Stimulated activated CD4-positive, alpha-beta T cell treated with anti-CD3 and anti-CD28 coated beads, Interleukin-12 subunit alpha, Interleukin-12 subunit beta, amount 100 ng/mL, for 48 hours (primary cell): ENCODE results near the gene OAF.

Source experiments
- DNase-seq, 3 donors: peaks; one replicate each; pipeline ENCODE4 v3.0.0-alpha.2; 2020; ENCODE audit warnings: low read depth in 2 of 3, low spot score in 1 of 3

The OAF gene

DNA sequence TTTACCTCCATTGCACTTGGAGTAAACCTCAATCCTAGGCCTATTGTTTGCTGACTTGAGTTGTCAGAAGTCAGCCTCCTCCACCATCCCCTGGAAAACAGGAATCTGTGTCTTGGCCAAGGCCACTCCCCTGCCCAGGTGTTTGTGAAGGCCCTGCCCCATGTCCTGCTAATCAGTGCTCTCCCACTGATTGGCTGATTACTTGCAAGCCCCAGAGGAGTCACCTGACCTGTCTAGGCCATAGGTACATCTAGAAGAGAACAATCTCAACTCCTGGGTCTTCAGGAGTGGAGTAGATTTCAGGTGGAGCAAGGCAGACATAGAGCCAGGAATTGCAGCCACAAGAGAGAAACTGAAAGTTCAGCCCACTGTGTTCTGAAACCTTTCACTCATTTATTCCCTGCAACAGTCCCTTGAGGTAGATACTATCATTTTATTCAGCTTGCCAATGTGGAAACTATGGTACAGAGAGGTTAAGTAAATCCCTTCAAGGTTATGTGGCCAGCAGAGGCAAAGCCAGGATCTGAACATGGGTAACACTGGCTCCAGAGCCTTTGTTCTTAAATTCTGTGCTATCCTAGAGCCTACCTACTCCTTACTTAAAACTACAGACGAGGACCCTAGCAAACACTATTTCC is 10.4 kb downstream of the OAF start:
- no peak for DNase-seq

DNA sequence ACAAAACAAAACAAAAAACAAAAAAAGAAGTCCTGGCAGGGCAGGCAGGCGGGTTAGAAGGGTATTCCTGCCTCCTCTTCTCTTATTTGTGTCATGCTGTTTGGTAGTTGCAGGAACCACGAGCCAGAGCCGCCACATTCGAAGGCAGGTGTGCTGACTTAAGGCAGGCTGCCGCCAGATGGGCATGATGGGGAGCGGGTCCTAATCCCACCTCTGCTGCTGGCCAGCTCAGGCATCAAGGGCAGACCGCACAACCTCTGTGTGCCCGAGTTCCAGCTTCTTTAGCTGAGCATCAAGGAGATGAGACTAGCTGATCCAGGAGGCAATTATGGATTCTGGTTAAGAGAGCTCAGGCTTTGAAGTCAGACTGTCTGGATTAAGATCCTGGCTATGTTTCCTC is 12.1 kb downstream of the OAF start:
- no peak for DNase-seq

DNA sequence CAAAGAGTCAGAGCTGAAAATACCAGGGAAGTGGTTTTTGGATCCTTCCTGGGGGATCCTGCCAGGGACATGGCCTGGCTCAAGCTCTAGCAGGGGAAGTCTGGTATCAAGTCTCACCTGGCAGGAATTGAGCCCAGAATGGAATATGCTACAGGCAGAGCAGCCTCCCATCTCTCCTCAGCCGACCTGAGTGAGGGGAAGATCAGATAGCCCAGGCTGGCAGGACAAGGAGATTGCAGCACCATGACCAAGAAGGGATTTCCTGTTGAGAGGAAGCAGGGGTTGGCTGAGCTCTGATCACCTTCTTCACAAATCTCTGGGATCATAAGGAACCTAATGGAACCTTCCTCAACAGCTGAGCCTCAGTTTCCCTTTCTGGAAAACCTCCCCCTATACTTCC is 13.0 kb downstream of the OAF start:
- no peak for DNase-seq

GRCh38 chr11:120224361-120224760 is 13.5 kb downstream of the OAF start:
- no peak for DNase-seq

DNA sequence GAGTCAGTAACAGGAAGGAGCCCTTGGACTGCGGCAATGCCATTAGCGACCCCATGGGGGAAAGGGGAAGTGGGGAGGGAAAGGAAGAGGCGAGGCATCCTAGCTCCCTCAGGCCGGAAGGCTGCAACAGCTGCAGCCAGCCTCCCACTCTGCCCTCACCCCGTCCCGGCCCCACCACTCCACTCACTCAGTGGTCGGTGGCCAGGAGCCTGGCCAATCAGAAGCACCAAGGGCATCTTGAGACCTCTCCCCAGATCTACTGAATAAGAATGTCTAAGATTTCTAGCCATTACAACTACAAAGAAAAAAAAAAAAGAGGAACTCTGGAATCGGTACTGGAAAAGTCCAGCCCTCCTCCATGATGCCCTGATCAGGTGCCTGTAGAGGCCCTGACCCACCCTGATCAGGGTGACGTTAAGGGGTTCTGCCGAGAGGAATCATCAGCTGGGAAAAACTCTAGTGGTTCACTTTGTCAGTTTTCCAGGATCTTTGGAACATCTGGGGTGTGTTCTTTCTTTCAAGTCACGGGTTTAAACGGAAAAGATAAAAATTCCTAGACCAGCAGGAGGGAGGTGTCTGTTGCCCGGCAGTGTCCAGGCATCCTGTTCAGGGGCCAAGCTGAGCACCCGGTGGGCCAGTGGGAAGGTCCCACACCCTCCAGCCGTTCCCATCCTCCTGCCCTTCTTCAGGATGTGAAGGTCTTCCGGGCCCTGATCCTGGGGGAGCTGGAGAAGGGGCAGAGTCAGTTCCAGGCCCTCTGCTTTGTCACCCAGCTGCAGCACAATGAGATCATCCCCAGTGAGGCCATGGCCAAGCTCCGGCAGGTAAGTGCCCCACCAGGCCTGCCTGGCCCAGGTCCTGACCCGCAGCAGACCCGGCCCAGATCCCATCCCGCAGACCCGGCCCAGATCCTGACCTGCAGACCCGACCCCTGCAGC is 14.4 kb downstream of the OAF start:
- DNase-seq: no peak

DNA sequence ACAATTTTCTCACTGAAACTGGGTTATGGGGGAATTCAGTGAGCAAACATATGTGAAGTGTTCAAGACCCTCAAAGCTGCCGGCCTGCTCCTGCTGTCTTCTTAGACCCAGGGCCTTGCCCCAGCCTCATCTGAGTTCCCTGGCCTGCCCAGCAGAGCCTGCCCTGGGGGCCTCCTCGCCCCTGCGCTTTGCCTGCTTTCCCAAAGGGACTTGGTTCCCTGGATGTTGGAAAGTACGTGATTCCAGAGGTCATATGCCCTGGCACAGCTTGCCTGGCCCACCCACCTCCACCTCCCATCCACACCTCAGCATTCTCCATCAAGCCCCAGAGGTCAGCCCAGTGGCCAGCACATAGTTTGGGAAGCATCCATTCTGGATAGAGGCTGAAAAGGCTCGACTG is 15.4 kb downstream of the OAF start:
- DNase-seq: no peak

- no peak for DNase-seq
Measured at GRCh38 chr11:120226714-120227113, 15.9 kb downstream of the OAF start.

DNA sequence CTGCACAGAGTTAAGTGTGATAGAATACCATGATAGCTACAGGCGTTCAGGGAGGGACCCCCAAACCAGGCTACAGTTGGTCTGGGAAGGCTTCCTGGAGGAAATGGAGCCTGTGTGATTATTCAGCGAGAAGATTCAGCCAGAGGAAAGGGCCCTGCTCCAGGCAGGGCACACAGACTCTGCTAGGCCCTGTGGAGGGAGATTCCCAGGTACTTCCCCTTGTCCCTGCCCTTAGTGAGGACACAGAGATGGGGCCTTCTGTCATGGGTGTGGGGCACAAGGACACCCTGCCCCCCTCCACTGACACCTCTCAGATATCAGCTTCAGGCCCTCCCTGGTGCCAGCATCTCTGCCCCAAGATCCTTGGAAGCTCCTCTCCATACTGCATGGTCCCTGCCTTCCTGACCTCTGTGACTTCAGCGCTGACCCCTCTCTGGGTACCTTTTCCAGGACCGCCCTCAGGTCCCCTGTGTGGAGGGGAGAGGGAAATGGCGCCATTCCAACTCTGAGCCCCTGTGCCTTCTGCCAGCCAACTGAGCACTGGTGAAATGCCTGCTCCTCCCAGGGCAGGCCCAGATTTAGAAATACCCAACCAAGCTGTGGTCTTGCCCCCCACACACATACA is 16.5 kb downstream of the OAF start:
- no peak for DNase-seq

GRCh38 chr11:120228794-120229384 is 18.1 kb downstream of the OAF start:
- no peak for DNase-seq

DNA sequence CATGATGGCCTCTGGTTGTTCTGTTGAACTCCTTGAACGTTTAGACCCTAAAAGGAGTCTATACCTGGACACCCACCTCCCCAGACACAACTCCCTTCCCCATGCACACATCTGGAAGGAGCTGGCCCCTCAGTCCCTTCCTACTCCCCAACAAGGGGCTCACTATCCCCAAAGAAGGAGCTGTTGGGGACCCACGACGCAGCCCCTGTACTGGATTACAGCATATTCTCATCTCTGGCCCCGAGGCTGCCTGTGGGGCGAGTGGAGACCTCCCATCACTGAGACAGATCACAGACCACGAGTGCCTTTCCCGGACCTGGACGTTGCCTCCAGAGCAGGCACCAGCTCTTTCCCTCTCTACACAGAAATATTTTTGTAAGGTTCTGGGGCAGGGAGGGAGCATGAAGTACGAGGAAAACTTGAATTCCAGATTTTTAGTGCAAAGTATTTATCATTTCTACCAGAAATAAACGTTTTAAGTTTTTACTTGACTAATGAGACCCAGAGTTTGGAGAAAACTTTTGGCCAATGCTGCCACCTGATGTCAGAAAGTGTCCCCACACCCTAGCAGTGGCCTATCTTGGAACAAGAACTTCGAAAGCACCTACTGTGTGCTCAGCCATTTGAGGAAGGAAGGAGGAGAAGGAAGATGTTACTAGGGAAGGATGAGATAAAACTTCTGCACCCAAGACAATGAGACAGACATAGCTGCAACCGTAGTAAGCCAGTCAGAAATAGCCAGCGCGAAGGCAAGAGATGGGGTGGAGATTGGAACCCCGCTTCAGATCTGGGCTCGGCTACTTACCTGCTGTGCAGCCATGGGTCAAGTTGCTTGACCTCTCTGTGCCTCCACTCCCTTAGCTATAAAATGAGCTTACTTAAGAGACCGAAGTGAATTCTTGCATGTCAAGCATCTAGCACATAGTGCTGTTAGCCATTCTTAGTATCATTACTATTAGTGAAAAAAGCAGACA is 18.9 kb downstream of the OAF start:
- DNase-seq: no peak

GRCh38 chr11:120230433-120231071 is 19.7 kb downstream of the OAF start:
- DNase-seq: no peak

DNA sequence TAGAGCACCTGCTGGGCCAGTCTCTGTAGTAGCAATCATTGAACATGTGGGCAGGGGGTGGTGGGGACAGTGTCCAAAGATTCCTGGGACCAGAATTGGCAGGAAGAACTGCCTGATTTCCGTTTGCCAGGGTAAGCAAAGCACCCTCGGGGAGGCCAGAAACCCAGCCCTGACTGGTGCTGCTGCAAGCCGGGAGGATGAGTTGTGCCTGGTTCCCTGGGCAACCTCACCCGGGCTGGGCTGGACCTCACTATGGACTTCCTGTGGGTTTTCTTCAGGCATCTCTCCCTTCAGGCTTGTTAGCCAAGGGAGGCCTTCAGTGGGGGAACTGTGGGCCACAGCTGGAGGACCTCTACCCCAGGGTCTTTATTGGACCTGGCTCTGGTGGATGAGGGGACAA is 21.1 kb downstream of the OAF start:
- no peak for DNase-seq

DNA sequence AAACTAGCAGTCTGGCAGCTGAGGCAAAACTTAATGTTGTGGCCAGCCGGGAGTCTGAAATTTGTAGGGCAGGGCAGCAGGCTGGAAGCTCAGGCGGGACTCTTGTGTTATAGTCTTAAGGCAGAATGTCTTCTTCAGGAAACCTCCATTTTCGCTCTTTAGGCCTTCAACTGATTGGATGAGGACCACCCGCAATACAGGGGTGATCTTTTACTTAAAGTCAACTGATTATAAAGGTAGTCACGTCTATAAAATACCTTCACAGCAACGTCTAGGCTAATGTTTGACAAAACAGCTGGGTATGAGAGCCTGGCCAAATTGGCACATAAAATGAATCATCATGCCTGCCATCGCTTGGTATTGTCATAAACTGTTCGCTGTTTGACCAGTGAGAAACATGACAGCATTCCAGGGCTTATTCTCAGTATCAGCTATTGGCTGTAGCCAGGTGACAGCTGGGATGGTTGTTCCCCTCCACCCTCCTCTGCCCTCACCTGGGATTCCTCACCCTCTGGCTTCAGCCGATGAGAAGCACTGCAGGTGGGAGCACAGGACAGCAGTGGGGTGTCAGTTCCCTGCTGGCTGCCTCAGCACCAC is 22.5 kb downstream of the OAF start:
- DNase-seq: no peak

GRCh38 chr11:120235024-120235628 is 24.3 kb downstream of the OAF start:
- DNase-seq: peak; percentile 35 to 67 (median 54)

DNA sequence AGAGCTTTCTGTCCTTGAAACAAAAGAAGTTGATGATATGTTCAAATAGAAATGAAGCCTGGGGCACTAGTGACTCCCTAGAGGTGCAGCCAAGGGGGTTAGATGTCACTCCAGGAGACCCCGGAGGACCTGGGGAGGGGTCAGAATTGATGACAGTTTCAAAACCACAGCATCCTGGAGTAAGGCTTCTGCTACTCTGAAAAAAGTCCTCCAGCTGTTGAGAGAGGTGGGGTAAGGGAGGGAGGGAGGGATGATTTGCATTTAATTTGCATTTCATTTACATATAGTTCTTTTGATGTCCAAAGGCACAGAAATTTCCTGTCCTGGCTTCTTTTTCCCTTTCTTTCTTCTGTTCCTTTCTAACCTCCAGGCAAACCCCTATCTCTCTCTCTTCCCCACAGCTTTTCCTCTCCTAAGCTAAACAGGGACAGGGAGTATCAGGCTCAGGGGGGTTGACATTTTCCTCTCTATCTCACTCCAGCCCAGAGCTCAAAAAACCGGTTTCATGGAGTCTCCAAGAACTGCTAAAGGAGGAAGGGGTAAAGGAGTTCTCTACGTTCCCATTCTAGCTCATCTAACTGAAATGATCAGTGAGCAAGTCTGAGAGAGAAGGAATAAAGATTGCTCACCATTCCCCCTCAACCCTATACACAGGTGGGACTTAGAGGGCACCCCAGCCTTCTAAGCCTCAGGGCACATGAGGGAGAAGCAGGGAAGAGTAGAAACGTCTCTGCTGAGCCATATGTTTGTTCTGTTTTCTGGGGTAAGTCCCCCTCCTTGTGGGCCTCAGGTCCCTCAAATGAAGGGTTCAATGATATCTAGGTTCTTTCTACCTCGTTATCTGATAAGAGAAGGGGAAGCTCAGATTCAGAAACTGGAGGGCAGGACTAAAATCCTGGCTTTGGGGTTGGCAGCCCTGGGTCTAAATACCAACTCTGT is 25.6 kb downstream of the OAF start:
- no peak for DNase-seq

DNA sequence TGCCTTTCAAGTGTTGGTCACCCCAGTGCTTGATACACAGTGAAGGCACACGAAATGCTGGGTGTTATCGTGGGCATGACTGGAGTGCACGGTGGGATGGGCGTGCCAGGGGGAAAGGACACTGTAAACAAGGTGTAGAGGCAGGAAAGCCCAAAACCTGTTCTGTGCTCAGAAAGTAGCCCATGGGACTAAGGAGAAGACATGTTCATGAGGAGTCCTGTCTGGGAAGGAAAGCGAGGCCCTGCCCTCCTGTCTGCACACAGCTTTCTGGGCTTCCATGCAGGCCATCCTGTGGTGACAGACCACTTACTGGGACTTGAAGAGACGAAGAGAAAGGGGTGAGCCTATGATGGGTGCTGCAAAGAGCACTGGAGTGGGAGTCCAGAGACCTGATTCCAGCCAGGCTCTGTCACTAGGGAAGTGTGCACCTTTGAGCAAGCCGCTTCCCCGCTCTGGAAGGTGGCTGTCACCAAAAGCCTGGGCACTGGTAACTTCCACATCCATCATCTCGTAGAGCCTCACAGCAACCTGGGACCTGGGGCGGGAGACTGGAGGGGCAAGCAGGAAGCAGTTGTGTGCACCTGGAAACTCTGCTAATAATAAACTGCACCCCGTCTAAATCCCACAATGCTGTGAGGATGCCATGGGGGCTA is 28.3 kb downstream of the OAF start:
- no peak for DNase-seq

GRCh38 chr11:120239713-120240640 is 29.1 kb downstream of the OAF start, which contains the start of gene POU2F3:
Gene POU2F3, plus strand, starts transcription at chr11:120240140. Its CDS starts 204 bp downstream, at chr11:120240344.
- DNase-seq: no peak
